Spleen (tissue), 11 donors: ENCODE measurements around the gene SEC61A2. TPM values are rescaled to one million over a fixed set of nuclear protein-coding genes. Genes with fewer than 3 reads are reported as not detected.

Experiments used
- DNase-seq: peaks from one replicate; pipeline ENCODE4 v3.0.0-alpha.2; 2020
- H3K27ac ChIP-seq, 8 donors: fragments of 200-600 bp; sonication (generic) in 7 of 8; 1 replicate in 4 of 8; 2 replicates in 4 of 8; pipeline versions ENCODE4 v1.5.0 to v1.8.0; 2016 to 2021; ENCODE audit warnings: inconsistent platforms in 4 of 8, mild to moderate bottlenecking in 4 of 8, moderate library complexity in 1 of 8
- H3K27me3 ChIP-seq, 7 donors: fragments of 200-600 bp; sonication (generic) in 6 of 7; replicated peaks in 1 of 7; 1 replicate in 4 of 7; 2 replicates in 3 of 7; pipeline versions ENCODE4 v1.5.0 to v1.8.0; 2016 to 2021; ENCODE audit warnings: inconsistent platforms in 3 of 7, mild to moderate bottlenecking in 1 of 7
- H3K36me3 ChIP-seq, 6 donors: fragments of 200-600 bp; sonication (generic) in 5 of 6; 1 replicate in 4 of 6; 2 replicates in 2 of 6; pipeline versions ENCODE4 v1.5.0 to v1.8.0; 2016 to 2021; ENCODE audit warnings: inconsistent platforms in 2 of 6
- H3K4me1 ChIP-seq, 6 donors: fragments of 200-600 bp; sonication (generic) in 5 of 6; 1 replicate in 3 of 6; 2 replicates in 3 of 6; pipeline versions ENCODE4 v1.5.0 to v1.8.0; 2016 to 2021; ENCODE audit warnings: inconsistent platforms in 3 of 6
- H3K4me3 ChIP-seq, 8 donors: fragments of 200-600 bp; sonication (generic) in 7 of 8; 1 replicate in 4 of 8; 2 replicates in 4 of 8; pipeline versions ENCODE4 v1.5.0 to v1.8.0; 2016 to 2021; ENCODE audit warnings: inconsistent platforms in 4 of 8, mild to moderate bottlenecking in 4 of 8, moderate library complexity in 2 of 8
- H3K9me3 ChIP-seq, 8 donors: fragments of 200-600 bp; sonication (generic) in 7 of 8; 1 replicate in 4 of 8; 2 replicates in 4 of 8; pipeline versions ENCODE4 v1.5.0 to v1.8.0; 2016 to 2021; ENCODE audit warnings: inconsistent platforms in 4 of 8
- CTCF ChIP-seq, 11 experiments: fragments of 200-600 bp in 7 of 11; fragments of 450-650 bp in 4 of 11; sonication (generic) in 4 of 11; IDR thresholded peaks in 8 of 11; conservative IDR thresholded peaks in 3 of 11; 1 replicate in 7 of 11; 2 replicates in 4 of 11; pipeline versions ENCODE4 v1.4.0 to v1.8.0; 2016 to 2021; ENCODE audit warnings: antibody characterized with exemption in 11 of 11, inconsistent platforms in 4 of 11, mild to moderate bottlenecking in 1 of 11
- POLR2A ChIP-seq, 3 donors: fragments of 450-650 bp; IDR thresholded peaks; one replicate each; pipeline ENCODE4 v1.5.1; 2017; ENCODE audit warnings: antibody characterized with exemption in 3 of 3, mild to moderate bottlenecking in 1 of 3
- POLR2AphosphoS5 ChIP-seq, 3 donors: sonication (generic); formaldehyde crosslinking; IDR thresholded peaks; one replicate each; pipeline ENCODE4 v1.5.1; 2017; ENCODE audit warnings: antibody characterized with exemption in 3 of 3
- WGBS, 5 donors: extraction: QIAGEN DNeasy Blood & Tissue Kit in 3 of 5; methylation state at CpG; one replicate each; pipeline versions ENCODE4 v1.1.5 to v1.1.7; 2013 to 2018; 5-methylcytosine and 5-hydroxymethylcytosine counted together
- intact Hi-C: fragments of 100-400 bp; cut with DNase I; formaldehyde crosslinking; loops from one replicate; pipeline ENCODE4 v1.15.0; 2023; ENCODE audit warnings: low total_unique reads
- polyA plus RNA-seq, 3 donors: library from polyadenylated mRNA; stranded (reverse); fragments of 200-250 nt; gene quantifications; one replicate each; pipeline ENCODE4 v1.2.1, GENCODE V29; 2013
- total RNA-seq, 7 donors: library from RNA; depleted of rRNA in 3 of 7; stranded (reverse); fragments of >200 nt in 3 of 7; fragmentation: NEBNext Ultra II Directional in 4 of 7; extraction: Animal tissue kit (Norgen Biotek cat#: 25700) in 4 of 7; gene quantifications; one replicate each; pipeline versions ENCODE4 v1.1.0 to v1.2.1, GENCODE V29; 2016 to 2021
- donor health status: healthy with polysubstance abuse.
- donor health status: DM: no; HTN: no; CAD: no; lungs with moderate emphysema.
- donor health status: DM: no; HTN: no; CAD: no.
- donor health status: Bipolar disorder and iron deficiency.
- donor health status: healthy.
- donor health status: DM: no; HTN: no; CAD: no.
- donor health status: DM: yes; HTN: yes; CAD: no.

Gene SEC61A2
- total and polyA plus RNA-seq, 10 donors: 2.7 to 14.6 (median 8.3) TPM

GRCh38 chr10:12156367-12157123, 27.1 kb downstream of the SEC61A2 start:
- TF ChIP-seq POLR2A (IDR thresholded peaks at IDR 0.05) (no peak), CTCF (IDR thresholded peaks at IDR 0.05 in 8 of 11, conservative IDR thresholded peaks at IDR 0.05 in 3 of 11) (no peak), POLR2AphosphoS5 (IDR thresholded peaks at IDR 0.05) (no peak)
- H3K27me3 ChIP-seq: no peaks in the 10 kb centered on the region
- intact Hi-C loops: no loop called here
- H3K9me3 ChIP-seq: no peaks in the 10 kb centered on the region
- H3K36me3 ChIP-seq: peaks cover 0 to 95% (median 34%) of the 10 kb centered on the region in 6 donors
- no peak overlapping the region for H3K27ac ChIP-seq
- H3K4me3 ChIP-seq: no peak overlapping the region
- no peak for DNase-seq
- H3K4me1 ChIP-seq: peaks cover 0 to 9% (median 0%) of the 10 kb centered on the region in 6 donors
- WGBS, 5 donors: 90 to 96% (median 94%) methylated on average over 14 of the region's 14 CpGs

GRCh38 chr10:12158111-12158510, 28.6 kb downstream of the SEC61A2 start:
- no peak for DNase-seq
- TF ChIP-seq POLR2AphosphoS5 (IDR thresholded peaks at IDR 0.05) (no peak), POLR2A (IDR thresholded peaks at IDR 0.05) (no peak), CTCF (IDR thresholded peaks at IDR 0.05 in 8 of 11, conservative IDR thresholded peaks at IDR 0.05 in 3 of 11) (no peak)
- 53 to 85% (median 72%) methylated on average over 3 of the region's 3 CpGs for WGBS, 5 donors
- H3K27ac ChIP-seq: no peak overlapping the region
- peaks cover 0 to 9% (median 0%) of the 10 kb centered on the region in 6 donors for H3K4me1 ChIP-seq
- no peaks in the 10 kb centered on the region for H3K27me3 ChIP-seq
- no peaks in the 10 kb centered on the region for H3K9me3 ChIP-seq
- H3K4me3 ChIP-seq: no peak overlapping the region
- intact Hi-C loops: no loop called here
- peaks cover 0 to 95% (median 45%) of the 10 kb centered on the region in 6 donors for H3K36me3 ChIP-seq

GRCh38 chr10:12160664-12161063, 31.2 kb downstream of the SEC61A2 start:
- Histone ChIP-seq H3K9me3 (no peaks in the 10 kb centered on the region), H3K27me3 (no peaks in the 10 kb centered on the region), H3K4me1 (peaks cover 0 to 9% (median 0%) of the 10 kb centered on the region in 6 donors), H3K36me3 (peaks cover 0 to 99% (median 49%) of the 10 kb centered on the region in 6 donors), H3K4me3 (no peak overlapping the region), H3K27ac (no peak overlapping the region)
- intact Hi-C loops: no loop called here
- WGBS, 5 donors: 91 to 98% (median 93%) methylated on average over 5 of the region's 5 CpGs
- no peak for DNase-seq
- TF ChIP-seq POLR2AphosphoS5 (IDR thresholded peaks at IDR 0.05): no peak
- TF ChIP-seq POLR2A (IDR thresholded peaks at IDR 0.05): no peak
- TF ChIP-seq CTCF (IDR thresholded peaks at IDR 0.05 in 8 of 11, conservative IDR thresholded peaks at IDR 0.05 in 3 of 11): no peak

- DNase-seq: no peak
- Histone ChIP-seq H3K4me1 (peaks cover 0 to 6% (median 0%) of the 10 kb centered on the region in 6 donors), H3K27ac (no peak overlapping the region), H3K36me3 (peaks cover 0 to 100% (median 63%) of the 10 kb centered on the region in 6 donors), H3K4me3 (no peak overlapping the region), H3K27me3 (no peaks in the 10 kb centered on the region), H3K9me3 (no peaks in the 10 kb centered on the region)
- TF ChIP-seq POLR2A (IDR thresholded peaks at IDR 0.05) (no peak), CTCF (IDR thresholded peaks at IDR 0.05 in 8 of 11, conservative IDR thresholded peaks at IDR 0.05 in 3 of 11) (no peak), POLR2AphosphoS5 (IDR thresholded peaks at IDR 0.05) (no peak)
- intact Hi-C loops: no loop called here
- 95 to 99% (median 98%) methylated on average over 6 of the region's 6 CpGs for WGBS, 5 donors
Observed at GRCh38 chr10:12162927-12163326, 33.5 kb downstream of the SEC61A2 start.
